HG02588 (cell line): Measurements from ENCODE around the gene ITGB1.

Experiments
- ATAC-seq: cut with Tn5 transposase; IDR thresholded peaks from one replicate; pipeline ENCODE4 v1.9.1; 2021; ENCODE audit warnings: mild to moderate bottlenecking, moderate library complexity; ENCODE audit not compliant: unreplicated experiment

Gene ITGB1

DNA sequence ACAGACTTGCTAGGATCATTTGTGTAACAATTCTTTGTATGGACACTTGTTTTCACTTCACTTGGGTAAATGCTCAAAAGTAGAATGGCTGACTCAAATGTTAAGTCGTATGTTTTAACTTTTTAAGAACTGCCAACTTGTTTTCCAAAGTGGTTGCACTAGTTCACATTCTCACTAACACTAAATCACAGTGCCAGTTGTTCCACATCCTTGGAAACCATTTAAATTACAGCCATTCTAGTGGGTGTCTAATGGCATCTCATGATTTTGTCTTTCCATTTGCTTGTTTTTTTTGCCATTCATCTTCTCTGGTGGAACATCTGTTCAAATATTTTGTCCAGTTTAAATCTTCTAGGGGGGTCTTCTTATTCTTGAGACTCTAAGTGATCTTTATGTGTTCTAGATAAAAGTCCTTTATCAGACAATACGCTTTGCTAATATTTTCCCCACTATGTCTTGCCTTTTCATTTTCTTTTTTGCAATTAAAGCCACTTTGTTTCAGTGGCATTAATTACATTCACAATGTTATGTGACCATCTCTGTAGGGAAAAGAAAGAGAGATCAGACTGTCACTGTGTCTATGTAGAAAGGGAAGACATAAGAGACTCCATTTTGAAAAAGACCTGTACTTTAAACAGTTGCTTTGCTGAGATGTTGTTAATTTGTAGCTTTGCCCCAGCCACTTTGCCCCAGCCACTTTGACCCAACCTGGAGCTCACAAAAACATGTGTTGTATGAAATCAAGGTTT is 63.9 kb downstream of the ITGB1 start:
- ATAC-seq = no peak

GRCh38 chr10:32893434-32893833 is 64.6 kb downstream of the ITGB1 start:
- no peak for ATAC-seq

- no peak for ATAC-seq
Measured at GRCh38 chr10:32891261-32891660, 66.8 kb downstream of the ITGB1 start.

DNA sequence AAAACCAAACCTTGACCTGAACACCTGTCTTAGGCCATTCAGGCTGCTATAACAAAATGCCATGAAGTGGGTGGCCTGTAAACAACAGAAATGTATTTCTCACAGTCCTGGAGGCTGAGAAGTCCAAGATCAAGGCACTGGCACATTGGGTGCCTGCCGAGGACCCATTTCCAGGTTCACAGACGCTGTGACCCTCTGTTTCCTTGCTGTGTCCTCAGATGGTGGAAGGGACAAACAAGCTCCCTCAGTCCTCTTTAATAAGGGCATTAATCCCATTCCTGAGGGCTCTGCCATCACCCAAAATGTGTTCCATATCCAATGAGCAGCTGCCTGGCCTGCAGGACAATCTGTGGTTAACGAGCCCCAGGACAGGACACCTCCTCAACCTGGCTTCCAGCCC is 67.6 kb downstream of the ITGB1 start:
- ATAC-seq = no peak

DNA sequence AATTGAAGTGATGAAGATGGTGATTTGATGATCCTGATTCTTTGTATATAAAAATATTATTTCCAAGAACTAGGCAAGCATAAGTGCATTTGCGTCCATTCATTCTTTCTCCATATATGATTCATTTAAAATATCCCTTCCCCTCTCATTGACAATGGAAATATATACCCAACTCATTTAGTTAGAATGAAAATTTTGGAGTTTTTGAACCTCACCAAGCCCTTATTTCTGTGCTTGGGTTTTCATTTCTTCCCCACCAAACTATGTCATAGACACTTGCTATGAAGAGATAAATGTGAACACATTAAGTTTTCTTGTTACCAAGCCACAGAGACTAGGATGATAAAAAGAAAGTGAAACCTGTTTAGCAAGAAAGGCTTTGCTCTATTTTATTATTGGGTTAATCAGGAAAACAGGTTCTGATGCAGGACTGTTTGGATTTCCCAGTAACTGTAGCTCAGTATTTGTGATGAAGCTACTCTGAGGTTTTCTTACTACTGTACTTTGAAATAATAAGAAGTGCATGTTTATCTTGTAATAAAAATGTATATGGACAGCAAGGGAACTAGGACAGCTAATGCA is 68.3 kb downstream of the ITGB1 start:
- no peak for ATAC-seq

DNA sequence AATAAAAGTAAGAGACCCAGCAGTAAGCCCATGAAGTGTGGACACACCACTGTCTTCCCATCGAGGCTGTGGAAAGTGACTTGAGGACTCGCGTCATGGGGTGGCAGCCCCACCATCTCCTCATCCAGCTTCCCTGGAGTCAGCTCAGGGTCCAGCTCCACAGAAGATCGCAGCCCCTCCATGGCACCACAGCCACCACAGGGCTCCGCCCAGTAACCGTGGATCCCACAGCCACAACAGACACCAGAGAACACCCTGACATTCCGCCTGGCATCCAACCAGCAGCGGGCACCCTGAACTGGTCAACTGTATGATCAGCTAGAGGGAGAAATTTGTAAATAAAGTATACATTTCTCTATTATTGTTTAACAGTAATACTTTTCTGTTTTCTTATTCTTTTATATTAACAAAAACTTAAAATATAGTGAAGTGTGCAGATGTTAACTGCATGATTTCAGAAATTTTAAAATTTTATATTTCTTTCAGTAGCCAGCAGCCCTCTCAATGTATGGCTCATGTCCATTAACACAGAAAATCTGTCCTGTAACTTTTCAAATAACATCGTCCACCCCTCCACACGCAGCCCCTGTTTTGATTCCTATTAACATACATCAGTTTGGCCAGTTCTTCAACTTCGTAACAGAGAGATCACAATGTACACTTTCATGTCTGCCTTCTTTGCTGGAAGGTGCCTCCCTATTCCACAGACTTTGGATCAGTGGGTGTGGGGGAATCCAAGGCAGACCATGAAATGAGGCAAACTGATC is 69.7 kb downstream of the ITGB1 start:
- ATAC-seq = no peak

- no peak for ATAC-seq
Measured at GRCh38 chr10:32887481-32887880, 70.5 kb downstream of the ITGB1 start.

GRCh38 chr10:32882076-32882475 is 76.0 kb downstream of the ITGB1 start:
- no peak for ATAC-seq

DNA sequence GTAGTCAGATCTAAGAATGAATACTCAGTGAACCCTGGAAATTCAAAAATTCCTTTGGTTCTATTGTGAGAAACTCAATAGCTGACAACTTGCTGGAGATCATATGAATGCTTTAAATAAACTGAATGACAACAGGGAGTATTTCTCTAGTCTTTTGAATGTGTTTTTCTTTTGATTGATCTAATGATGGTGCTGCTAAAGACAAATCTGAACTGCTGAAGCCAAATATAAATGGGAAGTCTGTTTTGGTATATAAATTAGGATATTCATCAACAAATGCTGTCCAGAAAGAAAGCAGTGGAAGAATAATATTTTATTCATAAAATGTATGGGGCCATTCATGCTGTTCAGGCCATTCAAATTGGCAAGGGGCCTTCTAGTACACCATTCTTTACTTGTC is 79.4 kb downstream of the ITGB1 start:
- no peak for ATAC-seq

GRCh38 chr10:32877915-32878314 is 80.1 kb downstream of the ITGB1 start:
- no peak for ATAC-seq

- ATAC-seq = no peak
Measured at GRCh38 chr10:32865170-32865569, 92.9 kb downstream of the ITGB1 start.

- no peak for ATAC-seq
Measured at GRCh38 chr10:32854435-32854834, 103.6 kb downstream of the ITGB1 start.

DNA sequence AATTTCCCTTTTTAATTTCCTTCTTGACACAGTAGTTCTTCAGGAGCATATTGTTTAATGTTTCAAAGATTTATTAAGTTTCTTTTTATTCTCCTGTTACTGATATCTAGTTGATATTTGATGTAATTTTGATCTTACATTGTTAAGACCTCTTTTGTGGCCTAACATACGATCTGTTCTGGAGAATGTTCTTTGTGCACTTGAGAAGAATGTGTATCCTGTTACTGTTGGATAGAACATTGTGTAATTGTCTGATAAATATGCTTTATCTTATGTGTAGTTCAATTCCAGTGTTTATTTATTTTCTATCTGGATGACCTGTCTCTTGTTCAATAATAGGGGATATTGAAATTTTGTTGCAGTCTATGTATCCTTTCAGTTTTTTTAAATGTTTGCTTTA is 106.7 kb downstream of the ITGB1 start:
- no peak for ATAC-seq
